Measurements from ENCODE around the gene TMEM50B.
"Not testable (repeated sequence)": the region's sequence is repeated elsewhere in the genome, so short reads cannot be mapped to it uniquely, and the experiment has no call there.

TMEM50B gene

DNA sequence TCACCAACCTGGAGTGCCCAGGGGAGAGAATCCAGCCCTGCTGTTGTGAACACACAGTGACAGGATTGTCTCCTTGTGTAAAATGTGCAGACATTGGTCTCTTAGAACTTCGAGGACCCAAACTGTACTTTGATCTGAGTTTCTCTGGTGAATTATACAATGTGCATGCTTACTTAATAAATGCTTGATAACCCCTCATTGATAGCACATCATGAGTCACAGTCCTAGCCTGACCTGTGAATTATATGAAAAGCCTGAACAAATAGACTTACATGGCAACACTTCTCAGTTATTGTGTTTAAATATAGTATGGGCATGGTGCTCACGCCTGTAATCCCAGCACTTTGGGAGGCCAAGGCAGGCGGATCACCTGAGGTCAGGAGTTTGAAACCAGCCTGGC, 53.9 kb downstream of the TMEM50B start:
- no peak for DNase-seq

DNA sequence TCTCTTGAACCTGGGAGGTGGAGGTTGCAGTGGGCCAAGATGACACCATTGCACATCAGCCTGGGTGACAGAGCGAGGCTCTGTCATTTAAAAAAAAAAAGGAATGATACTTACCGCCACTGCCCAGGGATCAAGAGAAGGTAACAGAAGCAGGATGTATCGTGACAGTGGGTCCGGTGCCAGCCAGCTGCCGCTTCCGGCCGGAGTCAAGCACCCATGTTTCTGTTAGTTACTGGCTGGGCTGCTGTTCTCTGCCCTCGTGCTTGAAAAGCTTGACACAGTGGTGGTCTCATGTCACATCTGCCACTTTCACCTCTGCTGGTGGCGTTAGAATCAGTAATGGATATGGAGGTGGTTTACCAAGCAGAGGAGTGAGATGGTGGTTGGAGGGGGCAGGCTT, 55.6 kb downstream of the TMEM50B start:
- DNase-seq = no peak

DNA sequence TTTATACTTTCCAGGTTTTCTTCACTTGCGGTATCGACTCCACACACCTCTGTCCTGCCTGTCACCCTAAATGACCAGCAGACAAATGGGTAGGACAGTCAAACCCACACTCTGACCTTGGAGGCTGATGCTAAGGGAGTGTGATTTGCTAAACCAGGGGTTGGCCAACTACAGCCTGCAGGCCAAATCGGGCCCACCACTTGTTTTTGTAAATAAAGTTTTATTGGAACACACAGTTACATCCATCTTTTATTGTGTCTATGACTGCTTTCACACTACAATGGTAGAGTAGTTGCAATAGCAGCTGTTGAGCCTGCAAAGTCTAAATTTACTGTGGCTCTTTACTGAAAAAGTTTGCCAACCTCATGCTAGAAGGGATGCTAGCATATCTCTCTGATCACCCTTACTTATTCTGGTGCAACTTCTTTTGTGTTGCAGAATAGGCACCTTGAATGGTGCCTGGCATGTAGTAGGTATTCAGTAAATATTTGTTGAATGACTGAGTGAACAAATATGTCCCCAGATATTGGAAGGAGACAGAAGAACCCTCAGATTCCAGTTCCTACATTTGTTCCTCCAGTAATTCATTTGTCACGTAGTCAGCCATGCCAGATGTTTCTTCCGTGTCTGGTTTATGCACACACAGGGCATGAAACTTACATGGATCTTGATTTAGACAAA, 57.9 kb downstream of the TMEM50B start:
- DNase-seq = no peak

DNA sequence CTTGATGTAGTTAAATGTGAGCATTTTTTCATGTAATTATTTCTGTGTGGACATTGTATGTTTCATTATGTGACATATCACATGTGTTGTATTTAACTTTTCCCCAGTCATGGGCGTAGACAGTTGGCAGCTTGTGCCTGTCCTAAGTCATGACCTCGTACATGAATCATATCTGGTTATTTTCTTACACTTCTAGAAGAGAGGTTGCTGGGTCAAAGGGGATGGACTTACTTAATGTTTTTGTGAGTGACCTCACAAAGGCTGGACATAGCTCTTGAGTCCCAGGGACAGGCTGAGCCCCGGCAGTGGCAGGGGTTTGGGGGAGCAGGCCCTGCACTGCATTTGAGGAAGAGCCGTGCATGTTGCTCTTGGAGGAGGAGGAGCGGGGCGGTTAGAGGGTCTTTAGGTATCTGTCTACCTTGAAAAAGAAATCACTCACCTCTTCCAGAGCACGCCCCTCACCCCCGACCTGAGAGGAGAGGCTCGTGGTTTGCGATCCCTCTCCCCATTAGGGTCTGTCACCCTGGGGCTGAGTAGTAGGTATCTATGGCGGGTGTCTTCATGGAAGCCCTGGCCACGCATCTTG, 60.1 kb downstream of the TMEM50B start:
- DNase-seq = peak; percentile 4

DNA sequence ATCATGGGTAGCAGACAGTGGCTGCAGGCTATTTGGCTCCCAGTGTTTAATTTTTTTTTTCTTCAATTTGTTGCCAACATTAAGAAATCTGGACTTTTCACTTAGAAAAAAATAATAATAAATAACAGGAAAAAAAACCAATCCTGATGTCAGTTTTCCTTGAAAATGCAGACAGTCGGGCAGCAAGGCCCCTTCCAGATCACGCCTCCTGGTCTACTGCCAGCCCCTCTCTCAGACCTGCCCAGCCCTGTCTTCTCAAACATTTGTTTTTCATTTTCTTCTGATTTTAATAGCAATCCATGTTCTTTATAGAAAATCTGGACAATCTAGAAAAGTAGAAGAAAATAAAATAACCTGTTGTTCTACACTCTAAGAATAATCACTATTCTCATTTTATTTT, 61.1 kb downstream of the TMEM50B start:
- no peak for DNase-seq

DNA sequence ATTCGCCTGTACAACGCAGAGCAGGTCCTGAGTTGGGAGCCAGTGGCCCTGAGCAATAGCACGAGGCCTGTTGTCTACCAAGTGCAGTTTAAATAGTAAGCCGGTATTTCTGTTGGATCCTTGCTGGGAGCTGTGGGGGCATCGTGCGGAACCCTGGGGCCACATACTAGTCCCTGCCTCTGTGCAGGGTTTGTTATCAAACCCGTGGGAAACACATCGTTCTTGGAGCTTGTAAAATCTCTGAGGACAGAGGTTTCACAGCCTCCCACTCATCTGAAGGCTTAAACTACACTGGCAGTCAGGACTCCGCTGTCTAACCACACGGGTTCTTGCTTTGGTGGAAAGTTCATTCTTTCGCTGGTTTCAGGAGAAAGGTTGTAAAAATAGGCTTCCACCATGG, 64.8 kb downstream of the TMEM50B start:
- no peak for DNase-seq

DNA sequence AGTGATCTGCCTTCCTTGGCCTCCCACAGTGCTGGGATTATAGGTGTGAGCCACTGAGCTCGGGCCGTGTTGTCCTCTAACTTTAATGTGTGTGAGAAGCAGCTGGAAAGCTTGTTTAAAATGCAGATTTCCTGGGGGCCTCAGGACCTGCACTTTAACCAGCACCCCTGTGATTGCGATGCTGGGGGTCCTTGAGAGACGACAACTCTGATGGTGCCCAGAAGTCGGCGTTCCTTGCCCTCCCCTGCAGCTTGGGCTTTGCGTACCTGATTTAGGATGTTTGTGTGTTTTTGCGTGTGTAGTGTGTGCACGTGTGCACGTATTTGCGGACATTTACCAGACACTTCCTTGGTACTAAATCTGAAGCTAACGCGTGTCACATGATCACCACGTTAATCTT, 65.7 kb downstream of the TMEM50B start:
- DNase-seq = no peak

DNA sequence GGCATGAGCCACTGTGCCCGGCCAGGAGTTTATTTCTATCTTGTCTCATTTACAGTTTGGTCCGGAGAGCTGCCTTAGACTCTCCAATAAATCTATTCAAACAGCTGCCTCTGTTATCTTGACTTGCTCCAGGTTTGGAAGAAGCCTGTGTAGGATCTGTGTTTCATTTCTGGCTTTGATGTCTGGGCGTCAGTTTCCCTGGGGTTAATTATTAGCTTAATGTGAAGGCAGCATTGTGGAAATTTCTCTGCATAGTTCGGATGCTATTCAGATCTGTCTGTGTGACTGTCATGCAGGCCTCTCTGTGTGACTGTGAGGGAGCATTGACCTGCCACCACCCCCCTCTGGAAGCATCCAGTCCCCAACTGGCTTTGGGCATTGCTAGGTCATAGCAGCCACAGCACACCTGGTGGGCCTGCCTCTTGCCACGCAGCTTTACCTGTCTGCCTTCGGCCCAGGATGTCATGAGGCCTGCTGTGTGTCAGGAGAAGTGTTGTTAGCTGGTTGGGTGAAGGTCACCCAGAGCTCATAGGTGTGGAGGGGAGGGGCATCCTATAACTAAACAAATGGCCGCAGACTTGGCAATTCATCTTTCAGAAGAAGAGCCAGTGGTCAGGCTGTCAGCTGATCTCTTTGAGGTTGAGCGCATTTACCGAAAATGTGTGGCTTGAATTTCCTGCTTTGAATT, 66.8 kb downstream of the TMEM50B start:
- no peak for DNase-seq

- not testable (repeated sequence) for DNase-seq
These were observed 67.3 kb downstream of the TMEM50B start for GRCh38 chr21:33412439-33412831.

- DNase-seq = no peak
These were observed 67.8 kb downstream of the TMEM50B start for GRCh38 chr21:33411949-33412430.

GRCh38 chr21:33406493-33406892, 73.3 kb downstream of the TMEM50B start:
- no peak for DNase-seq

DNA sequence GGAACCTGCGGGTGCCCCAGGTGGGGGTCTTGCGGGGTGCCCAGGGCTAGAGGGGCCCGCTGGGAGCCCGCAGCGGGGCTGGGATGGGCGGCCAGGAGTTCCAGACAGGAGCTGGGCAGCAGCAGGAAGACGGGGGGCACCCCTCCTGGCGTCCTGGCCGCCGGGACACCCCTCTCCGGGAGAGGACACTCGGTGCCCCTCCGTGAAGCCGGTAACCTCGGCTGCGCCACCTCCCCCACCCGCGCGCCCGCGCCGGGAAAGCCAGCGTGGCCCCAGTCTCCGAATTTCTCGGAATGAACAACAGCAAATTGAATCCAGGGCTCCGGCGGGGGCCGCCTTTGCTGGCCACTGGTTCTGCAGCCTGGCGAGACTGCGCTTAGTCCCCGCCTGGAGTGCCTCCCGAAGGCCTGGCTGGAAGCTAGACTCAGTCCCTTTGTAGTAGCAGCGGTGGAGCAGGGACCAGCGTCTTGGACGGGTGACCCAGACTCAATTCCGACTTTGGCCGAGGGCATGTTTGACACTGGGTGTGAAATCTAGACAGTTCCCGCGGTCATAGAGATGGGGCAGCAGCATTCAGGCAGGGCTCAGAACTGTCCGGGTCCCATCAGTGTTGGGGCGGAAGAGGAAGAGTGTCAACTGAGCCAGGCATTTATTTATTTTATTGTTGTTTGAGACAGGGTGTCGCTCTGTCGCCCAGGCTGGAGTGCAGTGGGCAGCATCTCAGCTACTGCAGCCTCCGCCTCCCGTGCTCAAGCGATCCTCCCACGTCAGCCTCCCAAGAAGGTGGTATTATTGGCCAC, 75.8 kb downstream of the TMEM50B start:
- DNase-seq = peak; percentile 47

DNA sequence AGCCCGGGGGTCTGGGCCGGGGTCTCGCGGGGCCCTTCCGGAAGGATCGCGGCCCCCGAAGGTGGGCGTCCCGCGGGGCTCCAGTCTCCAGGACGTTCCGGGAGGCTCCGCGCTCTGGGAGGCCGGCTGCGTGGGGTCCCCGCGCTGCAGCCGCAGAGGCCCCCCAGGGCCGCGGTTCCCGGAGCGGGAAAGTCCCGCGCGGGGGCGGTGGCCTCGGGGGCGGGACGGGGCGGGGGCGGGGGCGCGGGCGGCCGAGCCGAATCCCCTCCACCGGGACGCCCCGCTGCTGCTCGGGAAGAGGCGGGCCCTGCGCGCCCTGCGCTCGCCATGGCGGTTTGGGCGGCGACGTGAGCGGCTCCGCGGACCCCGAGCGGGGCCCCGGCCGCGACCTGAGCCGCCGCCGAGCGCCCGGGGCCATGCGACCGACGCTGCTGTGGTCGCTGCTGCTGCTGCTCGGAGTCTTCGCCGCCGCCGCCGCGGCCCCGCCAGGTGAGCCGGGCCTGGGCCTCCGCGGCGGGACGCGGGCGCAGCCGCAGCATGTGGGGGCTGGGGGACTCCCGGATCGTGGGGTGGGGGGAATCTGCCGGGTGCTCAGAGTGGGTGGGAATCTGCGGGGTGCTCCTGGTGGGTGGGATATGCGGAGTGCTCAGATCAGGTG, 76.5 kb downstream of the TMEM50B start, which contains the start of gene IFNGR2:
IFNGR2 (plus strand) TSS at position 286 of the 658 bp plus-strand sequence; CDS start at position 417, 131 bp downstream.
- DNase-seq = no peak

- DNase-seq = peak; percentile 97
These were observed 77.5 kb downstream of the TMEM50B start for GRCh38 chr21:33402001-33402979.

GRCh38 chr21:33401630-33401992, 78.2 kb downstream of the TMEM50B start:
- DNase-seq = peak; percentile 81

All from MV-4-11 (cell line).